Measurements from ENCODE around the gene PHACTR3. TPM values are rescaled to one million over a fixed set of nuclear protein-coding genes. Genes with fewer than 3 reads are reported as not detected.

Gene PHACTR3
- total RNA-seq, 1 donor from 2014 or later = 1.1 TPM

DNA sequence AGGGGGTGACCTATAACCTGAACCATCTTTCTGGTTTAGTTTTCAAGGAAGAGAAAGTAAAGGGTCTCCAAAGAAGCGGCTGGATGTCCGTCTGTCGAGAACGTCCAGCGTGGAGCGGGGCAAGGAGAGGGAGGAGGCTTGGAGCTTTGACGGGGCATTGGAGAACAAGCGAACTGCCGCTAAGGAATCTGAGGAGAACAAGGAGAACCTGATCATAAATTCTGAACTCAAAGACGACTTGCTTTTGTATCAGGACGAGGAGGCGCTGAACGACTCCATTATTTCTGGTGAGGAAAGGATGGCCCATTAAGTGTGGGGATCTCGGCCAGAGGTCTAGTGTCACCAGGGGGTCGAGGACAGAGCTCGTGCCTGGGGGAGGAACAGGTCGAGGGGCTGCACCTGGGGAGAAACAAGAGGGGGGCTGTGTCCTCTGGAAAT is 169.9 kb downstream of the PHACTR3 start:
- H3K27me3 Mint-ChIP-seq = peaks cover 34% of the 10 kb centered on the region
- H3K4me1 Mint-ChIP-seq (ENCODE audit: low read depth) = no peaks in the 10 kb centered on the region
- DNase-seq (ENCODE audit: low spot score, unreplicated experiment) = no peak
- no peak overlapping the region for H3K27ac Mint-ChIP-seq
- H3K4me3 Mint-ChIP-seq (ENCODE audit: low read depth) = no peak overlapping the region
- no peaks in the 10 kb centered on the region for H3K36me3 Mint-ChIP-seq (ENCODE audit: insufficient read depth)
- TF ChIP-seq CTCF (IDR thresholded peaks at IDR 0.05; ENCODE audit: unreplicated experiment) = no peak
- H3K9me3 Mint-ChIP-seq (ENCODE audit: low read depth) = no peaks in the 10 kb centered on the region

- no peak for TF ChIP-seq CTCF (IDR thresholded peaks at IDR 0.05; ENCODE audit: unreplicated experiment)
- H3K9me3 Mint-ChIP-seq (ENCODE audit: low read depth) = no peaks in the 10 kb centered on the region
- no peak overlapping the region for H3K27ac Mint-ChIP-seq
- no peak overlapping the region for H3K4me3 Mint-ChIP-seq (ENCODE audit: low read depth)
- no peak for DNase-seq (ENCODE audit: low spot score, unreplicated experiment)
- H3K4me1 Mint-ChIP-seq (ENCODE audit: low read depth) = no peaks in the 10 kb centered on the region
- peaks cover 28% of the 10 kb centered on the region for H3K27me3 Mint-ChIP-seq
- H3K36me3 Mint-ChIP-seq (ENCODE audit: insufficient read depth) = no peaks in the 10 kb centered on the region
These were observed 170.8 kb downstream of the PHACTR3 start for GRCh38 chr20:59774921-59775686.

DNA sequence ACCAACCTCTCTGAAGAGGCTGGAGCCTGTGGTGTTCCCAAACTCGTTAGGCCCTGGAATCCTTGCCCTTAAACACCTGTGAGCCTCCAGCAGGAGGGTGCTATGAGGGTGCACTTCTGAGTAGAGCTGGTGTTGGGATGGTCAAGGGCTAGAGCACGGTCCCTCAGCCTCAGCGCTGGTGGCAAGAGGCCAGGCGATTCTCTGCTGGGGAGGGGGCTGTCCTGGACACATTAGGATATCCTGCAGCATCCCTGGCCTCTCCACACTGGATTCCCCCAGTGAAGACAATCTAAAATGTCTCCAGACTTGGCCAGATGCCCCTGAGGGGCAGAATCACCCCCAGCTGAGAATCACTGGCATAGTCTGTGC is 171.3 kb downstream of the PHACTR3 start:
- Mint-ChIP-seq H3K4me3 (ENCODE audit: low read depth) (no peak overlapping the region), H3K4me1 (ENCODE audit: low read depth) (no peaks in the 10 kb centered on the region), H3K27ac (no peak overlapping the region), H3K36me3 (ENCODE audit: insufficient read depth) (no peaks in the 10 kb centered on the region), H3K9me3 (ENCODE audit: low read depth) (no peaks in the 10 kb centered on the region), H3K27me3 (peaks cover 26% of the 10 kb centered on the region)
- no peak for DNase-seq (ENCODE audit: low spot score, unreplicated experiment)
- TF ChIP-seq CTCF (IDR thresholded peaks at IDR 0.05; ENCODE audit: unreplicated experiment) = no peak

DNA sequence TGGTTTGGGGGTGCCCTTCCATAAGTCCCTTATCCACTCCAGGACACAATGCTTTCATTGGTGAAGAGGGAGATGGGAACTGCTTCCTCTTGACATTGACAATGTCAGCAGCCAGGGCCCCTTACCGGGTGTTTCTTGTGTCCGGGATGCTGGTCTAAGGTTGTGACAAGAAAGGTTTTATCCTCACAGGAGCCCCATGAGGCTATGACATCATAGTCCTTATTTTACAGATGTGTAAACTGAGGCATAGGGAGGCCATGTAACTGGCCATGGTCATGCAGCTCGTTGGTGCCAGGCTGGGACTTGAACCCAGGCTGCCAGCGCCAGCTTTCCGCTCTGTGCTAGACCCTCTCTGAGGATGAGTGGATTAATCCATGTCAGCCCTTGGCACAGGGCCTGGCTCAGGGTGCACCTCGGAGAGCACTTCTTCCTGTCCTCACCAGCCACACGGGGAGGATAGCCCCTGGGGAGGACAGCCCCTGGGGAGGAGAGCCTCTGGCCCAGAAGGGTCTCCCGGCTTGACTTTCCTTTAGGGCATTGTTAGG is 171.8 kb downstream of the PHACTR3 start:
- peaks cover 26% of the 10 kb centered on the region for H3K27me3 Mint-ChIP-seq
- H3K36me3 Mint-ChIP-seq (ENCODE audit: insufficient read depth) = no peaks in the 10 kb centered on the region
- no peaks in the 10 kb centered on the region for H3K9me3 Mint-ChIP-seq (ENCODE audit: low read depth)
- no peaks in the 10 kb centered on the region for H3K4me1 Mint-ChIP-seq (ENCODE audit: low read depth)
- no peak for DNase-seq (ENCODE audit: low spot score, unreplicated experiment)
- H3K4me3 Mint-ChIP-seq (ENCODE audit: low read depth) = no peak overlapping the region
- TF ChIP-seq CTCF (IDR thresholded peaks at IDR 0.05; ENCODE audit: unreplicated experiment) = no peak
- no peak overlapping the region for H3K27ac Mint-ChIP-seq

- Mint-ChIP-seq H3K4me1 (ENCODE audit: low read depth) (no peaks in the 10 kb centered on the region), H3K36me3 (ENCODE audit: insufficient read depth) (no peaks in the 10 kb centered on the region), H3K9me3 (ENCODE audit: low read depth) (no peaks in the 10 kb centered on the region), H3K27ac (no peak overlapping the region), H3K27me3 (peaks cover 23% of the 10 kb centered on the region), H3K4me3 (ENCODE audit: low read depth) (no peak overlapping the region)
- no peak for TF ChIP-seq CTCF (IDR thresholded peaks at IDR 0.05; ENCODE audit: unreplicated experiment)
- DNase-seq (ENCODE audit: low spot score, unreplicated experiment) = no peak
These were observed 172.4 kb downstream of the PHACTR3 start for GRCh38 chr20:59776626-59777330.

Data from progenitor cell of endocrine pancreas (in vitro differentiated cells).